AG10803 (cell line): Measurements from ENCODE around the gene NEIL3.

Experiments used
- DNase-seq: peaks from one replicate; pipeline ENCODE4 v3.0.0; 2010; ENCODE audit warnings: low read depth
- H3K4me3 ChIP-seq: 2 replicates; pipeline ENCODE4 v1.5.1; 2011; ENCODE audit warnings: mild to moderate bottlenecking, low read length, control low read depth
- CTCF ChIP-seq: conservative IDR thresholded peaks from 2 replicates; pipeline ENCODE4 v1.5.1; 2011; ENCODE audit warnings: mild to moderate bottlenecking, low read length, control low read depth, inconsistent platforms

Gene NEIL3, protein sequence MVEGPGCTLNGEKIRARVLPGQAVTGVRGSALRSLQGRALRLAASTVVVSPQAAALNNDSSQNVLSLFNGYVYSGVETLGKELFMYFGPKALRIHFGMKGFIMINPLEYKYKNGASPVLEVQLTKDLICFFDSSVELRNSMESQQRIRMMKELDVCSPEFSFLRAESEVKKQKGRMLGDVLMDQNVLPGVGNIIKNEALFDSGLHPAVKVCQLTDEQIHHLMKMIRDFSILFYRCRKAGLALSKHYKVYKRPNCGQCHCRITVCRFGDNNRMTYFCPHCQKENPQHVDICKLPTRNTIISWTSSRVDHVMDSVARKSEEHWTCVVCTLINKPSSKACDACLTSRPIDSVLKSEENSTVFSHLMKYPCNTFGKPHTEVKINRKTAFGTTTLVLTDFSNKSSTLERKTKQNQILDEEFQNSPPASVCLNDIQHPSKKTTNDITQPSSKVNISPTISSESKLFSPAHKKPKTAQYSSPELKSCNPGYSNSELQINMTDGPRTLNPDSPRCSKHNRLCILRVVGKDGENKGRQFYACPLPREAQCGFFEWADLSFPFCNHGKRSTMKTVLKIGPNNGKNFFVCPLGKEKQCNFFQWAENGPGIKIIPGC

GRCh38 chr4:177309522-177310371 lies at the start of gene NEIL3:
Gene NEIL3, plus strand, starts transcription at chr4:177309874. Its CDS starts 80 bp downstream, at chr4:177309954.
- H3K4me3 ChIP-seq, result peak within 1 kb of the TSS; percentile 79
- peak; percentile 82 for DNase-seq
- TF ChIP-seq CTCF, result no peak

GRCh38 chr4:177263818-177264217 lies 45.9 kb upstream of the NEIL3 start:
- H3K4me3 ChIP-seq, result no peak overlapping the region
- DNase-seq, result no peak
- TF ChIP-seq CTCF, result no peak

DNA sequence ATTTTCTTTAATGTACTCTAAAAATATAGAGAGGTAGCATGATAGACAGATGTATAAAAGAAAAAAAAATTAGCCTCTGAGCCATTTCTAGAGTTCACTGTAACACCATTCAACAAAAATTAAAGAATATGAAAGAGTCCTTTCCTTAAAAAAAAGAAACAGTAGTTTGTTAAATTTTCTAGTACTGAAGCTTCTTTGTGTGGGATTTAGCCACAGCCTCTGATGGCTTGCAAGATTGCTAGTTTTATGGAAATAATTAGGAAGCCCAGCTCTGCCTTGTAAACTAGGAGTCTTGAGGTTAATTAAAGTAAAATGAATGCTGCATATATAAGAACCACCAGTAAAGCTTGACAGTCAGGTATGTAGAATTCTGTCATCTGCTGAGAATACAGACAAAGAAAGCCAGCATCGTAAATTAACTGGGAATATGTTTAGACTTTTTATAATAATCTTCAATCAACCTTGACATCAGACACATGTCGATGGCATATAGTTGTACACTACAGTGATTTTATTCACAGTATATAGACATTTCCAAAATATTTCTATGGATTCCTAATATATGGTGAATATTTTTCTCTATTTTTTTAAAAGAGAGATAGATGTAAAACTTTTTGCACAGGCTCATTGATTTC lies 44.8 kb upstream of the NEIL3 start:
- DNase-seq, result no peak
- H3K4me3 ChIP-seq, result no peak overlapping the region
- TF ChIP-seq CTCF, result no peak

- H3K4me3 ChIP-seq, result no peak overlapping the region
- no peak for TF ChIP-seq CTCF
- DNase-seq, result no peak
Measured at GRCh38 chr4:177265729-177266128, 43.9 kb upstream of the NEIL3 start.

DNA sequence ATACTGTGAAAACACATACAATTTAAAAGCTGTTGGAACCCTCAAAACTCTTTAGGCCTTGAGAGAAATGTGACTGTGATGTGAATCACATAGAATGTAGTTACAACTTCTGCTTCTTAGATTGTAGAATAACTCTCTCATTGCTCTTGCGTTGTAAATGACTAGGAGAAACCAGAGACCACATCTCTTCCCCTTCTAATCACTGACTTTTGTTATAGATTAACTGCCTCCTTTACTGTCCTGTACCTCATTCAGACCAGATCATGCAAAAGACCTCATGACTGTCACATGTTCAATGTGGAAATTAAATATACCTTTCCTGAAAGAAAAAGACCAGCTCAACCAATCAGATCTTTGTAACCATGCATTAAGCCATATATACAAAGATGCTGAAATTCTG lies 43.2 kb upstream of the NEIL3 start:
- no peak for TF ChIP-seq CTCF
- DNase-seq, result no peak
- H3K4me3 ChIP-seq, result no peak overlapping the region

GRCh38 chr4:177267911-177268310 lies 41.8 kb upstream of the NEIL3 start:
- no peak overlapping the region for H3K4me3 ChIP-seq
- no peak for DNase-seq
- no peak for TF ChIP-seq CTCF
